ENCODE data around the gene PCSK6.

- TF ChIP-seq EZH2 (IDR thresholded peaks at IDR 0.05; ENCODE audit: low read depth) (no peak), CTCF (conservative IDR thresholded peaks at IDR 0.05) (no peak)
Observed at GRCh38 chr15:101429191-101429590, 60.3 kb downstream of the PCSK6 start.
